NCI-H446 (cell line): ENCODE measurements around the gene ASH1L.
A peak's percentile ranks its signal among the peaks of the same experiment; 100 is the strongest.
"Not testable (repeated sequence)": the region's sequence is repeated elsewhere in the genome, so short reads cannot be mapped to it uniquely, and the experiment has no call there.

ENCODE experiments used
- DNase-seq, 2 experiments: peaks; one replicate each; lab custom pipeline; 2025; lab: John Stamatoyannopoulos, UW

Gene ASH1L

DNA sequence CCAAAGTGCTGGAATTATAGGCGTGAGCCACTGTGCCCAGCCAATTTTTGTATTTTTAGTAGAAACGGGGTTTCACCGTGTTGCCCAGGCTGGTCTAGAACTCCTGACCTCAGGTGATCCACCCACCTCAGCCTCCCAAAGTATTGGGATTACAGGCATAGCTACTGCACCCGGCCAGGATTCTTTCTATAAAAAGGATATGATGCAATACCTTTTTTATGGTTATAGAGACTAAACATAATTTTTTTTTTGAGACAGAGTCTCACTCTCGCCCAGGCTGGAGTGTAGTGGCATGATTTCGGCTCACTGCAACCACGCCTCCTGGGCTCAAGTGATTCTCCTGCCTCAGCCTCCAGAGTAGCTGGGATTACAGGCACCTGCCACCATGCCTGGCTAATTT, 233.7 kb downstream of the ASH1L start:
- DNase-seq = not testable (repeated sequence)

DNA sequence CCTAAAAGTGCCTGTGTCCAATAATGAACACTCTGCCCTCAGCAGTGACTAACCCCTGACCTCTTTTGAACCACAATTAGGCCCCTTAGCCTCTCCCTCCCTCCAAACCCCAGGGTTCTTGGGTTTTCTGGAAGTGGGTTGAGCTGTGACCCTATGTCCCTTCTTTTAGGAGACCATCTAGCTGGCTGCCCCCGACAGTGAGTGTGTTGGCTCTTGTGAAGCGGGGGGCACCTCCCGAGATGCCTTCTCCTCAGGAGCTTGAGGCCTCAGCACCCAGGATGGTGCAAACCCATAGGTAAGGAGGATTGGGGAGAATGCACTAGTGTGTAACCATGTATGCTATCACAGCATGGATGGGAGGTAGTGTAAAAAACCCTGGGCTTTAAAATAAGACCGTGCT, 234.6 kb downstream of the ASH1L start:
- DNase-seq = no peak

DNA sequence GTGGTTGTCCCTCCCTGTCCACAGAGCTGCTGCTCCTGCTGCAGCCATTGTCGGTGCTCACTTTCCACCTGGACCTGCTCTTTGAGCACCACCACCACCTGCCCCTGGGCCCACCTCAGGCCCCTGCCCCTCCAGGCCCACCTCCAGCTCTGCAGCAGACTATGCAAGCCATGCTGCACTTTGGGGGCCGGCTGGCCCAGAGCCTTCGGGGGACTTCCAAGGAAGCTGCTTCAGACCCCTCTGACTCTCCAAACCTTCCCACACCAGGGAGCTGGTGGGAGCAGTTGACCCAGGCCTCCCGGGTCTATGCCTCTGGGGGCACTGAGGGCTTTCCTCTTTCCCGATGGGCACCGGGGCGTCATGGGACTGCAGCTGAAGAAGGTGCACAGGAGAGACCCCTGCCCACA, 236.0 kb downstream of the ASH1L start:
- DNase-seq = no peak

DNA sequence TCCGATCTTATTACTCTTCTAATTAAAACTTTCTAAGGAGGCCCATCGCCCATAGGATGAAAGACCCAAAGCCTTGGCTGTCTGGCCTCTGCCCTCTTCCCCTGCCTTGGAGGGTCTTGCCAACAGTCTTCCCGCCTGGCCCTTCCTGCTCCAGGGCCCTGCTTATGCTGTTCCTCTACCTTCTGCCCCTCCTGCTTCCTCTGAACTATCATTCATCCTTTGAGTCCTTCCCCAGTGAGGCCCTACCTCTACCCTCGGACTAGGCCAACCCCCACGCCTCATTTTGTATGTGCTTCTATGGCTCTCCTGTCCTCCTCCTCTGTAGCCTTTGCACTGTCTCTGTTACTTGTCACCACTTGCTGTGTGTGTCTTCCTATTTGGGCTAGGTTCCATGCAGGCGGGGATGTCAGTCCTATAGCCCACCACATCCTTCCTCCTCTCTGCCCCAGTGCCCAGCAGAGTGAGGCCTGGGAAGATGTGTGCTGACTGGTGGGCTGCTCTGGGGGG, 236.5 kb downstream of the ASH1L start:
- no peak for DNase-seq

DNA sequence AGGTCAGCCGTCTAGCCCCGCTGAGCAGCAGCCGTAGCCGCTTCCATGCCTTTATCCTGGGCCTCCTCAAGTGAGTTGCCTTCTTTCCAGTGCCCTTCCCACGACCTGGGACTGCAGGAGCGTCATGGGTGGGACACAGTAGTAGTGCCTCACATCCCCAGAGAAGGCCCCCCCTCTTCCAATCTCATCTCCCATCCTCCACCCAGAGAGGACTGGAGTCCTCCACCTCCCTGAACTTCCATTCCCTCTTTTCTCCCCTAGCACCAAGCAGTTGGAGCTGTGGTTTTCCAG, 237.1 kb downstream of the ASH1L start:
- DNase-seq = no peak

DNA sequence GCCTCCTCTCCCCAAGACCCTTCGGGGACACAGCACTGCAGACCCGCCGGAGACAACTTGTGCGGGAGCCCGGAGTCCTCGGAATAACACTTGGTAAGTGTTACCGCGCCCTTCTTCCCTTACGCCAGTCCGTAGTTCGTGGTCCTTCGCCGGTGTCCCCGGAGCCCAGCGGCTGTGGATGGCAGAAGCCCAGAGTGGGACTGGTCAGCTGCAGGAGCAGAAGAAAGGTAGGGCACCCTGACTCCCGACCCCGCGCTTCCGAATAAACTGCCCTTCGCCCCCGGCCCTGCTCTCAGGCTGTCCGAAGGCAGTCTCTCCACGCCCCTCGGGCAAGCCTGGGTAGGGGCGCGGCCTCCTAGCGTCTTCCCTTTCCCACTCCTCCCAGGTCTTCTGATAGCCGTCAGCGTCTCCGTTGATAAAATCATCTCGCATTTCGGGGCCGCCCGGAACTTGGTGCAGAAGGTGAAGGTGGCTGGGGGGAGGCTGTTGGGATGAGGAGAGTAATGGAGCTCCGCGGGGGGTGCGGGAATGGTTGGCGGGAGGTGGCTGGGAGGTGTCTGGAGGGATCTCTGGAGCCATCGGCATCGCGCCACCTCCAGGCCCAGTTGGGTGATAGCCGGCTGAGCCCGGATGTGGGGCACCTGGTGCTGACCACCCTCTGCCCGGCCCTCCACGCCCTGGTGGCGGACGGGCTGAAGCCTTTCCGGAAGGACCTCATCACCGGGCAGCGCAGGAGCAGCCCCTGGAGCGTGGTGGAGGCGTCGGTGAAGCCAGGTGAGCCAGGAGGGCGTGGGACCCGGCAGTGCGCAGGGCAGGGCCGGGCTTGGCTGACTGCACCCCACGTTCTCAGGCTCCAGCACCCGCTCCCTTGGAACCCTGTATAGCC, 237.6 kb downstream of the ASH1L start:
- peak in 1 of 2 experiments; percentile 58 for DNase-seq

DNA sequence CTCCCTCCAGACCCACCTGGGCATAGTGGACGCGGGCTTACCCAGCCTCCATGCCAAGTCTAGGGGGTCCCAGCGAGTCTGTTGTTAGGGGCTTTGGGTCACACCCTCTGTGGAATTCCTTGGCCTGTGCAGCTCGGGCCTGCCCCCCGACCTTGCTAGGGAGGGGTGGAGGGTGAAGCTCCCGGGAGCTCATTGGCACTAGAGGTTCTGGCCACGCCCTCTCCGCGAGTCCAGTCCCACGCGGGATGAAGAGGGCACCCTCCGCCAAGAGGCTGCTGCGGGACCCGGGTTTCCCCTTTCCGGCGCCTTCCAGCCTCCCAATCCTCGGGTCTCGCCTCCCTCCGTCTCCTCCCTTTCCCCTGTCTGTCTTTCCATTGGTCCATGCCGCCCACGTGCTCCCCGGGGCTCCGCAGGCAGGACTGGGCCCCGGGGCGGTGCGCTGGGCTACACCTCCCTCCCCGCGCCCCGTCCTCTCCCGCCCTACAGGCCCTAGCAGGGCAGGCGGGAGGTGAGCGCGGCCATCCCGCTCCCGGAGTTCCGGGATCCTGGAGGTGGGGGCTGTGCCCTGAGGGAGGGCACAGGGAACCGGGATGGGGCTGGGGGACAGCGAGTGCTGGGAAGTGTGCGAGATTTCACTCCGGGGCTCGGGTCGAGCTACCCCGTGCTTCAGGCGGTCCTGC, 238.4 kb downstream of the ASH1L start:
- peak; percentile 92 to 98 for DNase-seq

DNA sequence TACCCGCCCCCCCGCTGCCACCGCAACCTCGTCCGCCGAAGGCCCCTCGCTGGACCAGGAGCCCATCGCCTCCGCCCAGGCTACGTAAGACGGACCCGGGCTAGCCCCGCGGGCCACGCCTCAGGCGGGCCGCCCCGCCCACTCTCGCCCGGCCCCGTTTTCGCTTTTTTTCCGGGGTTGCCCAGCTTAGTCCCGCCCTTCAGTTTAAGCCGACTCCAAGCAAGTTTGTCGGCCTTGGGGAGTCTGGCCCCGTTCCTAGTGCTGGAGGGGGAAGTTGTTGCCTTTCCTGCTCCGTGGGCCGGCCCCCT, 238.9 kb downstream of the ASH1L start:
- peak; percentile 75 to 92 for DNase-seq

DNA sequence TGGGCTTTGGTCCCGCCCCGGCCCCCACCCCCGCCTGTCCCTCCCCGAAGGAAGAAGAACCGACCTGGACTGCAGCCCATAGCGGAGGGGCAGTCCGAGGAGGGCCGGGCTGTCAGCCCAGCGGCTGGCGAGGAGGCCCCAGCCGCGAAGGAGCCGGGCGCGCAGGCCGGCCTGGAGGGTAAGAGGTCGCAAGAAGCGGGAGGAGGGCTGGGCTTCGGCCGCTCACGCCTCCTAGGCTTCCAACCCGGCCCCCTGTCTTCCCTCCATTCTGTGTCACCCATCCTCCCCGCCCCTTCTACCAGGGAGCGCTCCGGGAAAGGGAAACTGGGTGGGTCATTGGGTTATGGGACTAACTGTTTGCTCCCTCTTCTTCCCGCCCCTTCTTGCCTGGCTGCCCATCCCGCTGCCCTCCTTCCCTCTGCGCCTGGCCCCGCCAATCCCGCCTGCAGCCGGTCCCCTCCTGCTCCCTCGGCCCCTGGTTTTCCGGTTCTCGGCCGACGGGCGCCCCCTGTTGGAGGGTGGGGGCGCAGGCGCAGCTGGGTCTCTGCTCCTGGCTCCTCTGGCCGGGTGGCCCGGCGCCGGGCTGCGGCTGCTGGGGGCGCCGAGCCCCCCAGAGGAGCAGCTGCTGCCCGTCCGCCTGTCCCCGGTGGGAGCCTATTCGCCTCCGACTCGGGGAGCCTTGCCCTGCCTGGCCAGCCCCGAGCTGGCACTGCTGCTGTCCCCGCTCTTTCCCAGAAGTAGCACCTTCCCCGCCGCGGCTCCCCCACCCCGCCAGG, 239.5 kb downstream of the ASH1L start:
- peak; percentile 83 to 89 for DNase-seq

DNA sequence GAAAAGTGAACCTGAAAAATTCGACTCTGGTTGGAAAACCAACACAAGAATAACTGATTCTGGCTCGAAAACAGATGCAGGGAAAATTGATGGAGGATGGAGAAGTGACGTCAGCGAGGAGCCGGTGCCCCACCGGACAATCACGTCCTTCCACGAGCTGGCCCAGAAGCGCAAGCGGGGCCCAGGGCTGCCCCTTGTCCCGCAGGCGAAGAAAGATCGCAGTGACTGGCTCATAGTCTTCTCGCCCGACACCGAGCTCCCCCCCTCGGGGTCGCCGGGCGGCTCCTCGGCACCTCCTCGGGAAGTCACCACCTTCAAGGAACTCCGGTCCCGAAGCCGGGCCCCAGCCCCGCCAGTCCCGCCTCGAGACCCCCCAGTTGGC, 240.0 kb downstream of the ASH1L start:
- DNase-seq = no peak

DNA sequence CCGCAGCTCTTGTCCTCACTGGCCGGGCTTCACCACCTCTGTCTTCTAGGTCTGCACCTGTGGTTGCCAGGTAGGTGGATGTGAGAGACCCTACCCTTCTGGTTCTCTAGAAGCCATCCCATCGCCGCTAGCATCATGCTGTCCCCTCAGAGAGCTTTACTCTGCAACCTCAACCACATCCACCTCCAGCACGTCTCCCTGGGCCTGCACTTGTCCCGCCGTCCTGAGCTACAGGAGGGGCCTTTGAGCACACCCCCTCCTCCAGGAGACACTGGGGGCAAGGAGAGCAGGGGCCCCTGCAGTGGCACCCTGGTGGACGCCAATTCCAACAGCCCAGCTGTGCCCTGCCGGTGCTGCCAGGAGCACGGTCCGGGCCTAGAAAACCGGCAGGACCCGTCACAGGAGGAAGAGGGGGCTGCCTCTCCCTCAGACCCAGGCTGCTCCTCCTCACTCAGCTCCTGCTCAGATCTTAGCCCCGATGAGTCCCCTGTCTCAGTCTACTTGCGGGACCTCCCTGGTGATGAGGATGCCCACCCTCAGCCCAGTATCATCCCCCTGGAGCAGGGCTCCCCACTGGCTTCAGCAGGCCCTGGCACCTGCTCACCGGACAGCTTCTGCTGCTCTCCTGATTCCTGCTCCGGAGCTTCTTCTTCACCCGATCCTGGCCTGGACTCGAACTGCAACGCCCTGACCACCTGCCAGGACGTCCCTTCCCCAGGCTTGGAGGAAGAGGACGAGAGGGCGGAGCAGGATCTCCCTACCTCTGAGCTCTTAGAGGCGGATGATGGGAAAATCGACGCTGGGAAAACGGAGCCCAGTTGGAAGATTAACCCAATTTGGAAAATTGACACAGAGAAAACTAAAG, 240.7 kb downstream of the ASH1L start:
- no peak for DNase-seq

DNA sequence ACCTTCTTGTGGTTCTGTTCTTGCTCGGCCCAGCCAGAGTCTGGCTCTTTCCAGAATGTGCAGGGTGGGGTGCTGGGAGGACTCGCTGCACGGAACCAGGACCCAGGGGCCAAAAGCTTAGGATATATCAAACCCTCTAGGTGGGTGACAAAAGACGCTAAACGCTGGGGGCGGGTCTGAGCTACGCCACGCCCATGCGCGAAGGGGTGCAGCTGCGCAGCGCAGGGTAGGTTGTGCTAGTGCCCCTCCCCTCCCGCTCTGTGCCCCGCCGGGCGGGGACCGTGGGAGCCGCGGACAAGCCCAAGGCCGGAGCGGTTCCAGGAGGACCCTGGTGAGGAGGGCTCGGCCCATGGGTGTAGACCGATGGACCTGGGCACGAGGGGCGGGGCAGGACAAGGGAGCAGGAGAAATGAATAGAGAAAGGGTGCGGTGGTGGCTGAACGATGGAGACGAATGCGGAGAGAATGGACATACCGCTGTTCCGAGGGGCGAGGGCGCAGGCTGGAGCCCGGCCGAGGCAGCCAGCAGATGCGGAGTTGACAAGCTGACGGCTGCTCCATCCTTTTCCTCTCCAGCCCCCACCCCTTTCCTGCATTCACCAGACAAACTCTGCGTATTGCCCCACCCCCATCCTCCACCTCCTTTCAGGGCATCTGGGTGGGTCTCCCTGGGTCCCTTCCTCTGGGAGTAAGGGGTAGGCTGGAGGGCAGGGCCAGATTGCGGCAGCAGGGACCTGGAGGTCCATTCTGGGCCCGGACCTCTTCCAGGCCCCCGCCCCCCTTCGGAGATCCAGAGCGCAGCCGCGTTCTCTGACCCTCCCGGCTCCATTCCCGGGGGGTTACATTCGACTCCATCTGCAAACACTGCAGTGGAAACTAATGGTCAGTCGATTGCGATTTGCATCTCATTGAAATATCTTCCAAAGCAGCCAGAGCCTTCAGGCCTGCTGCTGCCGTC, 241.7 kb downstream of the ASH1L start, which contains the start of gene RUSC1:
Gene RUSC1 (plus strand): TSS at position 234 of the 957 bp plus-strand sequence. CDS start 880 bp downstream, outside the sequence.
- no peak for DNase-seq

DNA sequence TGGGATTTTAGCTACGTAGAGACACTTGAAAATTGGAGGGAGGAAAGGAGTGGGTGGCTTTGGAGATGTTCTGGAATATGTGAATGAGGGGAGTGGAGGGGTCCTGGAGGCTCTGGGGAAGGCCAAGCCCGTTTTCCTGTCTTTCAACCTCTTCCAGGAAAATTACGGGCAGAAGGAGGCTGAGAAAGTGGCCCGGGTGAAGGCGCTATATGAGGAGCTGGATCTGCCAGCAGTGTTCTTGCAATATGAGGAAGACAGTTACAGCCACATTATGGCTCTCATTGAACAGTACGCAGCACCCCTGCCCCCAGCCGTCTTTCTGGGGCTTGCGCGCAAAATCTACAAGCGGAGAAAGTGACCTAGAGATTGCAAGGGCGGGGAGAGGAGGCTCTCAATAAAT, 242.4 kb downstream of the ASH1L start:
- no peak for DNase-seq

DNA sequence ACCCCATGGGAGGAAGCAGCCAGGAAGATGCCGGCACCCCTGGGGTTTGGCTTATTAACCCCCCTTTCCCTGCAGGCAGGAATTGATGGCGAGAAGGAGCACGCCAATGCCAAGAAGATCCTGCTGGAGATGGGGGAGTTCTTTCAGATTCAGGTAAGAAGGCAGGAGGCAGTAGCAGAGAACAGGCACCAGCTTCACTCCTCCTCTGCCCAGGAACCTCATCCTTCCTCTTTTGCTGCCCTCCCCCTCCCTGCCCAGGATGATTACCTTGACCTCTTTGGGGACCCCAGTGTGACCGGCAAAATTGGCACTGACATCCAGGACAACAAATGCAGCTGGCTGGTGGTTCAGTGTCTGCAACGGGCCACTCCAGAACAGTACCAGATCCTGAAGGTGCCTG, 243.1 kb downstream of the ASH1L start:
- DNase-seq = no peak

DNA sequence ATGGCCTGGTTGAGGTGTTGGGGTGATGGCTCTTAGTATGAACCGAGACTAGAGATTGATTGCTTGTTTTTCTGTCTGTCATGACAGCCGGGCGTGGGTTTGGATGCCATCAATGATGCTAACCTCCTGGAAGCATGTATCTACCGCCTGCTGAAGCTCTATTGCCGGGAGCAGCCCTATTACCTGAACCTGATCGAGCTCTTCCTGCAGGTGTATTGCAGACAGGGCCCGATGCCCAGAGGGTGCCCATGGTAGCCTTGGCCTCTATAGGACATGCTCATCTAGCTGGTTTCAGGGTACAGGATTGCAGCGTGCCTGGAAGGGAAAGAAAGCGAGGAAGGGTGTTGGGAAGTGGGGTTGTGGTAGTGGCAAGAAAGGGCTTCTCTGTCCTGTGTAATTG, 244.5 kb downstream of the ASH1L start:
- no peak for DNase-seq

DNA sequence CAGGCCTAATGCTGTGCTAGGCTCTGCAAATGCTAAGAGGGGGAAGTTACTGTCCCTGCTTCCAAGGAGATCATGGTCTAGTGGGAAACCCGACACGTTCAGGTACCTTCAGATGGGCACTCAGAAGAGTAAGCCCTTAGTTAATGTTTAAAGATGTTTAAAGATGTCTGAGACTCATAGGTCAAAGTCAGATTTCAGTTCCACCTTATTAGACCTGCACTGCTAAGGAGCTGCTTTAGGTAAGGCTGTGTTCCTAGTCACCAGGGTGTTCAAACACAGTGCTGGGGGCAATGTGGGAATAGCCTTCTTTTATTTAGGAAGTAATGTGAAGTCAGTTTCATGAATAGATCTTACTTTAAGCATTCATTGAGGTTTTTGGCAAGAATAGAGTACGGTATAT, 245.7 kb downstream of the ASH1L start:
- no peak for DNase-seq

DNA sequence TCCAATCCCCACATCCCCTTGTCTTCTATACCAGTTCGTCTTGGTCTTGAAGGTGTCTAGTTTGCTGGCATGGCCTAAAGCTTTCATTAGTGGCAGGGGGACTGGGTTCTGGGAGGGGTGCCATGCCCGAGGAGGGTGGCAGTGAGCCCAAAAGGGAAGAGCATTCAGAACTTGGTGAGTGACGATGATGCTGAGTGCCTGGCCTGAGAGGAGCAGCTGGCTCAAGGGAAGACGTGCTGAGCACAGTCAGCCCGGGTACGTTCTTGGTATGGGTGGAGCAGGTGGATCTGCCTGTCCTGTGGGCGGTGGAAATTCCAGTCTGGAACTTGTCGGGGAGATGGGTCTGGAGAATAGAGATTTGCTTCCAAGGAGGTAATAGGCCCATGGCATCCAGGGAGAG, 249.3 kb downstream of the ASH1L start:
- peak in 1 of 2 experiments; percentile 37 for DNase-seq

DNA sequence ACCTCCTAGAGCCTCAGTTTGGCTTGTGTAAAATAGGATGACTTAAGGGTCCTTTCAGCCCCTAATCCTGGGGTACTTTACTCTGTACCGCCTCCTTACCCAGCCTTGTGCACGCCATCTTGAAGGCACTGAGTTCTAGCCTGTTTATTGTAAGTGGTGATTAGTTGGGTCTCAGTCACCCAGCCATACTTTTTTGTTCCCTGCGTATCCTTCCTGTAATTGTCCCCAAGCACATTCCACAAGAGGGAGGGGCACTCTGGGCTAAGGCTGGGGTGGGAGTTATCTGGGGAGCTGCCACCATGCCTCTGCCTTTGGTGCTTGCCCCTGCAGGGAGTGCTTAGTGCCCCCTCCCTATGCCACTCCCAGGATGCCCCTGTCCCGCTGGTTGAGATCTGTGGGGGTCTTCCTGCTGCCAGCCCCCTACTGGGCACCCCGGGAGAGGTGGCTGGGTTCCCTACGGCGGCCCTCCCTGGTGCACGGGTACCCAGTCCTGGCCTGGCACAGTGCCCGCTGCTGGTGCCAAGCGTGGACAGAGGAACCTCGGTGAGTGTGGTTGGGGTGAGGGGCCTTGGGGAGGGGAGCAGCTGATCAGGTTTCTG, 253.1 kb downstream of the ASH1L start:
- peak in 1 of 2 experiments; percentile 44 for DNase-seq

DNA sequence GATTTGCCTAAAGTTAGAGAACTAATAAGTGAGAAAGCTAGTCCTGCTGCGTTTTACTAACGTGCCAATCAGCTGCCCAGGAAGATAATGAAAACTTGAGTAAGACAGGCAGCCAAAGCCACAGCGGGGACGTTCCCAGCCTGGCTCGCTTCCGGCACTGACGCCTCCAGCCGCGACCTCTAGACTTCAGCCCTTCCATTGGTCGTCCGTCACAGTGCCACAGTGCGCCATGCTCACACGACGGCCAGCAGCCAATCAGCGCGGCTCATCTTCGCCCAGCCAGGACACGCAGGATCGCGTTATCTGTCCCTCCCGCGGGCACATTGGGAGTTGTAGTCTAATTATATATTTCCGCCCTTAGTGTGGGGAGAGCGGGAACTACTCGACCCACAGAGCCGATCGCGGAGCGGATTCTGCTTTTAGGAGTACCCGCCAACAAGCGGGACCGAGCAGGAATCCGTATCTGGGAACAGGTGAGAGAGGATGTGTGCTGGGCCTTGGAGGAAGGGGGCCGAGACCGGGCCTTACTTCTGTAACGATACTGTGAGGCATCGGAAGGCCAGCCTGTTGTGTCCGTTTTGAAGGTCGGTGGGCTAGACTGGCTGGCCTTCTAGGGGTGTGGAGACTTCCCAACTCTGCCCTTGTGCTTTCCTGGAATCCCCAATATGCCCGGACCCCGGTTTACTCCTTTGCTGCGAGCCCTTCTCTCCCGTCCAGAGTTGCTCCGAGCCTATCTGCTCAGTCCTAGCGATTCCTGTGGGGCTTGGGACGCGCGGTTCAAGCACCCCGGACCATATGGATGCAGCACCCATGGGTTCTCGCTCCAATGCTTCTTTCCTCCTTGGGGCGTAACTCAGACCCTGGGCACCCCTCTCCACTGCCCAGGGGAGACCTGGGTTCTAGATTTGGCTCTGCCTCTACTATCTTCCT, 253.8 kb downstream of the ASH1L start, which contains the start of gene FDPS:
Gene FDPS (plus strand): TSS at position 374 of the 930 bp plus-strand sequence. CDS start 924 bp downstream, outside the sequence.
- DNase-seq = peak; percentile 97 to 100
